ENCODE measurements around the gene POFUT1.

POFUT1 gene

GRCh38 chr20:32206760-32207625 is 687 bp upstream of the POFUT1 start:
- DNase-seq, result no peak
- no peaks in the 10 kb centered on the region for H3K27me3 ChIP-seq
- peak overlapping the region; percentile 65 to 100 for H3K4me3 ChIP-seq
- peaks cover 0 to 66% (median 47%) of the 10 kb centered on the region in 4 donors for H3K4me1 ChIP-seq
- no peaks in the 10 kb centered on the region for H3K9me3 ChIP-seq
- no peak for TF ChIP-seq CTCF (IDR thresholded peaks at IDR 0.05)
- peak overlapping the region; percentile 78 to 96 for H3K27ac ChIP-seq
- intact Hi-C loops (cut with DNase I; ENCODE audit: low total_unique reads), result loop anchor here (5.0 to 10.0 kb wide), 2 partner anchors 95 to 248 kb away; no protein-coding TSS in a partner anchor
- peaks cover 0 to 26% (median 9%) of the 10 kb centered on the region in 3 donors for H3K36me3 ChIP-seq

- intact Hi-C loops (cut with DNase I; ENCODE audit: low total_unique reads), result loop anchor here (5.0 to 10.0 kb wide), 2 partner anchors 96 to 246 kb away; no protein-coding TSS in a partner anchor
- no peaks in the 10 kb centered on the region for H3K9me3 ChIP-seq
- H3K36me3 ChIP-seq, result peaks cover 4 to 36% (median 12%) of the 10 kb centered on the region in 3 donors
- peak overlapping the region; percentile 78 to 96 for H3K27ac ChIP-seq
- DNase-seq, result no peak
- H3K4me1 ChIP-seq, result peaks cover 0 to 54% (median 42%) of the 10 kb centered on the region in 4 donors
- TF ChIP-seq CTCF (IDR thresholded peaks at IDR 0.05), result no peak
- H3K4me3 ChIP-seq, result peak overlapping the region; percentile 65 to 100
- no peaks in the 10 kb centered on the region for H3K27me3 ChIP-seq
These were observed 947 bp downstream of the POFUT1 start for GRCh38 chr20:32208499-32209154.

GRCh38 chr20:32209850-32210605 is 2.3 kb downstream of the POFUT1 start:
- Histone ChIP-seq H3K4me3 (no peak overlapping the region), H3K27me3 (no peaks in the 10 kb centered on the region), H3K4me1 (peaks cover 0 to 40% (median 30%) of the 10 kb centered on the region in 4 donors), H3K9me3 (no peaks in the 10 kb centered on the region), H3K27ac (no peak overlapping the region), H3K36me3 (peaks cover 9 to 48% (median 13%) of the 10 kb centered on the region in 3 donors)
- TF ChIP-seq CTCF (IDR thresholded peaks at IDR 0.05), result no peak
- intact Hi-C loops (cut with DNase I; ENCODE audit: low total_unique reads), result loop anchor here (5.0 to 10.0 kb wide), 3 partner anchors 98 to 265 kb away; no protein-coding TSS in a partner anchor
- DNase-seq, result no peak

- peaks cover 41 to 87% (median 48%) of the 10 kb centered on the region in 3 donors for H3K36me3 ChIP-seq
- H3K4me1 ChIP-seq, result peaks cover 0 to 12% (median 5%) of the 10 kb centered on the region in 4 donors
- H3K27me3 ChIP-seq, result no peaks in the 10 kb centered on the region
- intact Hi-C loops (cut with DNase I; ENCODE audit: low total_unique reads), result loop anchor here (10.0 kb wide), 1 partner anchor 261 kb away; no protein-coding TSS in a partner anchor
- H3K9me3 ChIP-seq, result no peaks in the 10 kb centered on the region
- no peak overlapping the region for H3K4me3 ChIP-seq
- DNase-seq, result no peak
- no peak overlapping the region for H3K27ac ChIP-seq
- no peak for TF ChIP-seq CTCF (IDR thresholded peaks at IDR 0.05)
These were observed 6.2 kb downstream of the POFUT1 start for GRCh38 chr20:32213870-32214269.

GRCh38 chr20:32215147-32215546 is 7.5 kb downstream of the POFUT1 start:
- Histone ChIP-seq H3K27ac (no peak overlapping the region), H3K27me3 (no peaks in the 10 kb centered on the region), H3K4me1 (no peaks in the 10 kb centered on the region), H3K36me3 (peaks cover 41 to 92% (median 51%) of the 10 kb centered on the region in 3 donors), H3K4me3 (no peak overlapping the region), H3K9me3 (no peaks in the 10 kb centered on the region)
- intact Hi-C loops (cut with DNase I; ENCODE audit: low total_unique reads), result loop anchor here (10.0 kb wide), 1 partner anchor 260 kb away; no protein-coding TSS in a partner anchor
- no peak for DNase-seq
- TF ChIP-seq CTCF (IDR thresholded peaks at IDR 0.05), result no peak
